GM18861 (cell line): ENCODE measurements around the gene DUT.

Experiments
- ATAC-seq: cut with Tn5 transposase; IDR thresholded peaks from one replicate; pipeline ENCODE4 v1.9.1; 2021; ENCODE audit not compliant: unreplicated experiment

DUT gene

DNA sequence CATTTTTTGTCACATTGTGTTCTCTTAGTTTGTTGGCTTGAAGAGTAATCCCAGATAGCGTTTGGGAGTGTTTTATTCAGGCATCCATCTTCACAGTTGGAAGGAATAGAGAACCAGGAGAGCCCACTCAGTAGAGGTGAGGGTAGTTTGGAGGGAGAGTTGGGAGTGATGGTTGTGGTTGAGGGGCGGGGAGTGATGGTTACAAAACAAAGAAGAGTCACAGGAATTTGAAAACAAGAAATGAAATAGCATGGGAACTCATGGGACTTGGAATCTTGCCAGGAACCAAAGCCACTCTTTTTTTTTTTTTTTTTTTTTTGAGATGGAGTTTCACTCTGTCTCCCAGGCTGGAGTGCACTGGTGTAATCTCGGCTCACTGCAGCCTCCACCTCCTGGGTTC is 36.3 kb downstream of the DUT start:
- ATAC-seq, result no peak

DNA sequence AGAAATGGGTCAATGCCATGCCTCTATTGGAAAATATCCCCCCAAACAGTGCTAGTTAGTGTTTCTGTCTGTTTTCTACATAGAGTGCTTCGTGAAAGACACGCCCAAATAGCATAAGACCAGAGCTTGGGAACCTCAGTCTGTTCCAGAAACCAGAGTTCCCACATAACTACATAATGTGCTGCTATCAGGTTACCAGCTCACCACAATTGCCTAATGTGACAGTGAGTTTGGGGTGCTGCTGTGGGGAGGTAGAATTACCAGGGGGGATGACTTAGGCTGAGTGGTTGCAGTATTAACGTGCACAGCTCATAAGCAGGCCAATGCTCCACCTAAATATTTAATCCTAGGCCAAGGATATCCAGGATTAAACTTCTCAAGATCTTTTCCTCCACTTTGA is 39.2 kb downstream of the DUT start:
- no peak for ATAC-seq

DNA sequence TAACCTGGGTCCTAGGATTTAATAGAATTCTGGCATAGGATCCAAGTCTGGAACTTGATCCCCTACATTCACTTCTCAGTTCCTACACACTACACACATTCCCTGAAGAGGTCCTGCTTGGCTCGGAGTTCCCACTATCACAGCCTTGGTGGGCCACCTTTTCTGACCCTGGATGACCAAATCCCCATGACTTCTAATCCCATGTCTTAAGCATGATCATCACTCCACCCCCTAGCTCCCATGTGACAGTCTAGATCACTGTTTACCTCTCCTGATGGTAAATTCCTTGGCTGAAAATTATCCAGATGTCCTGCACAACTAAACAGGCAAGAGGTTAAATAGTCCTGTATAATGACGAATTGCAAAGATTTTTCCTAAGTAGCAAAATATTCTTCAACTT is 40.3 kb downstream of the DUT start:
- no peak for ATAC-seq

DNA sequence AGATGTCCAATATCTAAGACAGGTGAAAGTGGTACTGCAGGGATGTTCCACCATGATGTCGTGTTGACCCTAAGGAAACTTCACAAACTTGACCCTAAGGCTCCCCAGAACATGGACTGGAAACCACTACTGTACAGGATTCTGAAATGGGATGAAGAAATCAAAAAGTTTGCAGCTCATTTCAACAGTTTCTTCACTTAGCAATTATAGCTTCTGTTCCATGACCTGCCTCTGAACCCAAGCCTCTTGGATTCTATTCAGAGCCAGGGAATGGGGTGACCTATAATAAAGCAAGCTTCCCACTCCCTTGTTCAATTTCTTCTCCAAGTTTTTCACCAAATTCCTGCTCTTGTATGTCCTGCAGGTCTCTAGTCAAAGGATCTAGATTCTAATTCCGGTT is 40.7 kb downstream of the DUT start:
- ATAC-seq, result no peak

DNA sequence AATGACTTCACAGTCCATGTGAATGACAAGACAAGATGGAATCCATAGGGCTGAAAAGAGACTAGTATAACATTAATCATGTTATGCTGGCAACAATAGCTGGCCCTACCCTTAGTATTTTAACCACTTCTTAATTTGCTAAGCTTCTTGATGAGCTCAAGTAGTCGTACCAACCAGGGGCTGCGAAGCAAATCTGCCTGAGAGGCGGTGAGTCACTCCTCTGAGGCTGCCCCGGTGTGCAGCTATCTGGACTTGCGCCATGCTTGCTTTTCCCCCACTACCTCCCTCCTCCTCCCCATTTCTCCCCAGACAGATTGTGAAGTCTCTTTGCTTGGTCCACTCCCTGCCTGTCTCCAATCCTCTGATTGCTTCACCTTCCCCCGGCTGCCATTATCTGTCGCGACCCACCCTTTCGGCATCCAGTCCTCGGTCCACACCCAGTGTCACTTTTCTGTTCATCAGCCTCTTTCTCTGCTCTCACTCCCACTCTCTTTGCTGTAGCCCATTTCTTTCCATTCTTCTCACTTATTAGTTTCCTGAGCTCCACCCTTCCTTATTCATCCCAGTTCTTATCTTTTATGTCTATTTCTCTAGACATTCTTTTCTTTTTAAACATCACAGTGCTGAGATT is 42.7 kb downstream of the DUT start:
- no peak for ATAC-seq

DNA sequence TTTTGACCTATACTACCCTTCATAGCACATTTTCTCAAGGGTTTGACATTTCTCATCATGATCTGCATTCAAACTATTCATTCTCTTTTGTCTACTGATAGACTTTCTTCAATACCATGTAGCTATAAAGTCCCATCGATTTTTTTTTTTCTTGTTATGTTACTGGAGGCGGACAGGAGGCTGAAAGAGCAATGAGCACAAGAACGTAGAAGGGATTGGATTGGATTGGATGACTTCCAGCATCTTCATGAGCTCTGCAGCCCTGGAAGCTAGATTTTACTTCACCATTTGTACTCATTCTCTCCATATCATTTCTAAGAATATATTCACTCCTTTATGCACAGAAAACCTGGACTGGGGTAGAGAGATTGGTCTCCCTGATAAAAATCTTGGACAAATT is 43.2 kb downstream of the DUT start:
- ATAC-seq, result no peak

DNA sequence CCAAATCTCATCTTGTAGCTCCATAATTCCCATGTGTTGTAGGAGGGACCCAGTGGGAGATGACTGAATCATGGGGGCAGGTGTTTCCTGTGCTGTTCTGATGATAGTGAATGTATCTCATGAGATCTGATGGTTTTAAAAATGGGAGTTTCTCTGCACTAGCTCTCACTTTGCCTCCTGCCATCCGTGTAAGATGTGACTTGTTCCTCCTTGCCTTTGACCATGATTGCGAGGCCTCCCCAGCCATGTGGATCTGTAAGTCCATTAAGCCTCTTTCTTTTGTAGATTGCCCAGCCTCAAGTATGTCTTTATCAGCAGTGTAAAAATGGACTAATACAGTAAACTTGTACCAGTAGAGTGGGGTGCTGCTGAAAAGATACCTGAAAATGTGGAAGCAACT is 44.5 kb downstream of the DUT start:
- ATAC-seq, result no peak

DNA sequence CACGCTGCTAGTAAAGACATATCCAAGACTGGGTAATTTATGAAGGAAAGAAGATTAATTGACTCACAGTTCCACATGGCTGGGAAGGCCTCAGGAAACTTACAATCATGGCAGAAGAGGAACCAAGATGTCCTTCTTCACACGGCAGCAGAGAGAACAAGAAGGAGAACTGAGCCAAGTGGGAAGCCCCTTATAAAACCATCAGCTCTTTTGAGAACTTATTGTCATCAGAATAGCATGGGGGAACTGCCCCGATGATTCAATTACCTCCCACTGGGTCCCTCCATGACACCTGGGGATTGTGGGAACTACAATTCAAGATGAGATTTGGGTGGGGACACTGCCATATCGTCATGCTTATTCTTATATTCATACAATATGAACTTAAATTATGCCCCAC is 49.0 kb downstream of the DUT start:
- no peak for ATAC-seq

DNA sequence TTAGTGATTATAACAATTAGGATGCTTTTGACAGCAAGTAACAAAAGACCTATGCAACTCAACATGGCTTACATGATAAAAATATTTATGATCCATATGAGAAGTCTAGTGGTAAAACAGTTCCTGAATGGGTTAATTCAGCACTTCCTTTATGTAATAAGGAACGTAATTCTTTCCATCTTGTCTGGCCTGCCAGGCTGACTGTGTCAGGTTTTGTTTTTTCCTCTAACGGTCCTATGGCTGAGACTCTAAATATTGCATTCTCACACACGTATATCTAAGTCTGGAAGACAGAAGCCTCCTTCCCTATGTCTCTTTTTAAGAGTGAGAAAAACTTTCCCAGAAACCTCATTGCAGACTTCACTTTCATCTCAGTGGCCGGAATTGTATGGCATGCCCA is 50.6 kb downstream of the DUT start:
- ATAC-seq, result no peak

DNA sequence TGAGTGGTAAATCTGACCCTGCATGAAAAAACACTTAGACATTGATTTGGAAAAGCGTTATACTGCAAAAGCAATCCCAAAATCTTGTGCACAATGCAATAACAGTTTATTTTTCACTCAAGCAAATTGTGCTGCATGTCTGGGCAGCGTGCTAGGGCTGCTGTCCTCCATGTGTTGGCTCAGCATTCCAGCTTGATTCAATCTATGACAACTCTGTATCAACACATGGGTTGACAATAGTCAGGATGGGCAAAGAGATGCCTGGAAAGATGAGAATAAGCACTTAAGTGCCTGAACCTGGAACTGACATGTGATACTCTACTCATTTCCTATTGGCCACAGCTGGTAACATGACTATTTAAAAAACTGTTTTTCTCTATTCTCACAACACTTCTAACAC is 51.8 kb downstream of the DUT start:
- ATAC-seq, result no peak

DNA sequence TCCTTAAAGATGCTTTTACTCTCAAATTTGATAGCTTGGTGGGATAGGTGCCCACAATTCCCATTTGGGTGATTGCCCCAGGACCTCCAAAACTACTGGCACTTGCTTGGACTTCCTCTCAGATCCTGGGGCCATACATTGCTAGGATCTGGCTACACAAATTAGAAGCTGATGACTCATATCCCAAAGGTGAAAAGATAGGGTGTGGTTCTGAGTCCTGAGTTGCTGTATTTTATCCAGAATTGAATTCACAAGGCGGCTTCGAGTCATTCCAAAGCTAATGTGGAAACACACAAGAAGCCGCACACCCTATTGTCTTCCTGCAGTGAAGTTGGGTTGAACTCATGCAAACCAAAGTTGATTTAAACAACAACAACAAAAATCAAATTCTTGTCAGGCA is 53.4 kb downstream of the DUT start:
- ATAC-seq, result no peak

DNA sequence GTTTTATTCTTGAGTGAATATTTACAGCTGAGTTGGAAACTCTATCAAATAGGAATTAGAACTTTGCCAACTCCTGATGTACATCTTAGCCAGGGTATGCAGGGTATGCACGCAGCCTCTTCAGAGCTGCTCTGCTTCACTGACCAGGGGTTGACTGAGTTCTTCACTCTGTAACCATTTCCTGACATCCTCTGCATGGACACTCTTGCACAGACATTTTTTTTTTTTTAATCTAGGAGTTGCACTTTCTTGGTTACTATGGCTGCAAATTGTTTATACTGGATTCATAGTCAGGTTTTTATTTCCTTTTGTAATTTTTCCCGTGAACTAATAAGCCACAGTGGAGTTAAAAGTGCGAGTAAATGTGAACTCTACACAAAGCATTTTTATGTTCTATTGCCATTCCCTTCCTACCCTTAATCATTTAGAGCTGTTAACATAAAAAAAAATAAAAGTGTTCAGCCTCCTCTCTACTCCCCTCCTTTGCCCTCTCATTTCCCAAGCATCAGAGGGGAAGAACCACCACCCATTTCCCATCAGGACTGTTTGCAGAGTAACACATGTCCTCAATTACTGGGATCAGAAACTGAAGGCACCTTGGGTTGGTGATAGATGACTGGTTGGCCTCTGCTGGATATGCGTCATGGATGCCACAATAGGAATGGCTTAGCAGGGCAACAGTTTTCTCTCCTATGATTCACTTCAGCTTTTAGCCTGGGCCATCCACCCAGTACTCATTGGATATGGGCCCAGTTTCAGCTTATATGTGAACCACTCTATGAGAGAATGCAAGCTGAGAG is 54.0 kb downstream of the DUT start:
- no peak for ATAC-seq

DNA sequence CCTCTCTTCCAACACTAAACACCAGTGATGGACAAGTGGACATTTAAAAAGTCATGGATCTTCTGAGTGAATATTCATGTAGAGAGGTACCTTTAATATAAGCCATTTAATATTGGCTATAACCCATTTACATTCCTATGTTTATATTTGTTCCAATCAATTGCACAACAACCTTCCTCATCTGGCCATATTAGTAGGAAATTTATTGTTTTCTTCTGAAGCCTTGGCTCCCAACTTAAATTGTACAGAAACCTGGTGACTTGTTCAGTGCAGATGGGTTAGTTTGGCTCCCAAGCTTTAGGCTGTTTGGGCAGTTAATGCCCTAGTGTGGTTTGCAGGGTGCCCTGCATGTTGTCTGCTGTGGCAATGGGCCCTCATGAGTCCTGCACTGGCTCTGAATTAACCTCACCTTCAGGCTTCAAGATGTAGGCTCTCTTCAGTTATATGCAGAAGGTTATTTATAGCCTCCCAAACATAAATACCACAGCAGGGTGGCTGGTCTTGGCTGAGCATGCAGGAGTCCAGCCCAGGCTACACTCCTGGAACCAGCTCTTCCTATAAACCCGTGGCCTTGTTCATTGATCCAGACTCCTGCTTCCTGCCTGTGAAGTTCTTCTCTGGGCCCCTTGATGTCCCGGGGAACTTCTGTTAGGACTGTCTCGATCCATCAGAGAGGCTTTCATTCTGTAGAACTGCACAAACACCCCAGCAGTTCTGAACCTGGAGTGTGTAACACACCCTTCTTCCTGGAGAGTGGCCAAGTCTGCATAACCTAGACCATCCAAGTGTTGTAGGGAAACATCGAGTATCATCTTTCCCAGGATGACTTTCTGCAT is 57.0 kb downstream of the DUT start:
- no peak for ATAC-seq

DNA sequence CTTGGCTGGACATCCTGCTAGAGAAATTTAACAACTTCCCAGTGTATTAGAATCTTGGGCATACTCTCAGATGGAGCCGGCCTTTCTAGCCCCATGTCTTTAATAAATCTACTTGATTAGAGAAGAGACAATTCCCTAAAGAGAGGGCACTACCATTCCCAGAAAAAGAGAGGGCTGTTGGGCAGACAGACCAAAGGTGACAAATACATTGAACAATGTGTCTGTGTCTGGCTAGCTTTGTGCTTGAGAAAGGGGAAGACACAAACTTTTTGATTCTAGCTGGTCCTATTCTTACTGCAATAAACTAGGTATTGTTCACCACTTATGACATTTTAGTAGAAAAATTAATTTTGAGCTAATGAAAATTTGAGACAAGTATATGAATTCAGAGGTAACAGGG is 57.7 kb downstream of the DUT start:
- no peak for ATAC-seq

DNA sequence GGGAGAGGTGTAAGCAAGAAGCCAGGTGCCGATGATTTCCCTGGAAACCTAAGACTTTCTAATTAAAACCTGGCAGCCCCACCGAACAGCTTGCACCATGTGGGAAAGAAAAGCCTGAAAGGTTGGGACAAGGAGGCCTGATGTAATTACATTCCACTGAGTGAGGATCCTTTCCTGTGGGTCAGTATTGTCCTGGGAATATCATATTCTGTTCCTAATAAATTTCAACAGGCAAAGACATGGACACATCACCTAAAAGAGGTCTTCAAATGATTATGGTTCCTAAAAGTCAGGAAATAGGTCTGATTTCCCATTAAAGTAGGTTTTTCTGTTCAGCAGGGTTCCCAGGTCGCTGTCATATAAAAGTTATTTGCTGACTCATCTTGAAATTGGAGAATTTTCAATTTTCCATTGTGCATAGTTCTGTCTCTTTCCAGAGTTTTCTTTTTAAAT is 58.5 kb downstream of the DUT start:
- no peak for ATAC-seq

DNA sequence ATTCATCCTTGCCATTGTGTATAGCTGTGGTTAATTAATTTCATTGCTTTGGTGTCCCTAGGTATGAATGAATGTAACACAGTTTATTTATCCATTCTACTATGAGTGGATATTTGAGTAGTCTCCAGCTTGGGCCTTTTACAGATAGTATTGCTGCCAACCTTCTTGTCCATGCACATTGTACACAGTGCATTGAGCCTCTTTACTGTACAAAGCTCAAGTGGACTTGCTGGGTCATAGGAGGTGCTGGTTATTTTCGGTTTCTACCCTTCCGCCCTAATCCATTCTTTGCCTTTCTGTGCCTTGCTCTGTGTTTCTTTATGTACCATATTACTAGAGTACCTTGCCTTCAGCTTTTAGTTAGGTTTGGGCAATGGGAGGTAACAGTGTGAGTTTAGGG is 60.7 kb downstream of the DUT start:
- no peak for ATAC-seq

DNA sequence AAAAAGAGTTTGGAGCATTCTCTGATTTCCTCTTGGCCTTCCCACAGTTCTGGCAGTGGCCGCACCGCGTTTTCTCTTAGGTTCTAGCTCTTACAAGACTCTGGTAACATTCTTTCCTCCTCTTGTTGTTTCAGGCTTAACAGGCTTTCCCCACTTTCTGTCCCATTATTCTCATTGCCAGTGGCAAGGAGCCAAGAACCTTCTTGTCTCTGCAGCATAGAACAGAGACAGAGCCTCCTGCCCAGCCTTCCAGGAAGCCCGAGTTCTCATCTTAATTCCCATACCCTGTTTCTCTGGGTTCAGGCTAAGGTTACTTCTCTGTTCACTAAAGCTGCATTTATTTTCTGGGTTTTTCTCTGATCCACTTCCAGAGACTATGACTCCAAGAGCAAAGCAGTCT is 61.1 kb downstream of the DUT start:
- no peak for ATAC-seq
